NT2/D1 (cell line): ENCODE results near the gene CNN2.

ENCODE experiments used
- DNase-seq: peaks from one replicate; pipeline ENCODE4 v3.0.0-alpha.2; 2011; ENCODE audit warnings: low read depth, low spot score
- H3K27me3 ChIP-seq: 2 replicates; pipeline ENCODE4 v1.6.0; 2011; ENCODE audit warnings: mild to moderate bottlenecking; ENCODE audit not compliant: insufficient read length, insufficient read depth
- H3K36me3 ChIP-seq: 2 replicates; pipeline ENCODE4 v1.6.1; 2011; ENCODE audit warnings: mild to moderate bottlenecking, low read length, mixed read lengths; ENCODE audit not compliant: insufficient read depth, insufficient read length
- H3K4me1 ChIP-seq: 2 replicates; pipeline ENCODE4 v1.5.1; 2011; ENCODE audit not compliant: insufficient read depth, insufficient read length
- H3K4me3 ChIP-seq: 2 replicates; pipeline ENCODE4 v1.5.1; 2011; ENCODE audit warnings: low read depth; ENCODE audit not compliant: insufficient read length
- H3K9ac ChIP-seq: 2 replicates; pipeline ENCODE4 v1.6.0; 2011; ENCODE audit warnings: low read depth; ENCODE audit not compliant: insufficient read length
- H3K9me3 ChIP-seq: 2 replicates; pipeline ENCODE4 v1.5.1; 2011; ENCODE audit warnings: mild to moderate bottlenecking, low read length; ENCODE audit not compliant: insufficient read depth
- SUZ12 ChIP-seq: IDR thresholded peaks from 2 replicates; pipeline ENCODE4 v1.6.1; 2011; ENCODE audit not compliant: insufficient read length, insufficient read depth; ENCODE audit errors: extremely low read depth
- YY1 ChIP-seq: IDR thresholded peaks from 2 replicates; pipeline ENCODE4 v1.6.1; 2011; ENCODE audit not compliant: insufficient read length, insufficient read depth
- ZNF274 ChIP-seq: IDR thresholded peaks from 2 replicates; pipeline ENCODE4 v1.6.1; 2011; ENCODE audit warnings: mild to moderate bottlenecking, low read depth, low read length

The CNN2 gene

DNA sequence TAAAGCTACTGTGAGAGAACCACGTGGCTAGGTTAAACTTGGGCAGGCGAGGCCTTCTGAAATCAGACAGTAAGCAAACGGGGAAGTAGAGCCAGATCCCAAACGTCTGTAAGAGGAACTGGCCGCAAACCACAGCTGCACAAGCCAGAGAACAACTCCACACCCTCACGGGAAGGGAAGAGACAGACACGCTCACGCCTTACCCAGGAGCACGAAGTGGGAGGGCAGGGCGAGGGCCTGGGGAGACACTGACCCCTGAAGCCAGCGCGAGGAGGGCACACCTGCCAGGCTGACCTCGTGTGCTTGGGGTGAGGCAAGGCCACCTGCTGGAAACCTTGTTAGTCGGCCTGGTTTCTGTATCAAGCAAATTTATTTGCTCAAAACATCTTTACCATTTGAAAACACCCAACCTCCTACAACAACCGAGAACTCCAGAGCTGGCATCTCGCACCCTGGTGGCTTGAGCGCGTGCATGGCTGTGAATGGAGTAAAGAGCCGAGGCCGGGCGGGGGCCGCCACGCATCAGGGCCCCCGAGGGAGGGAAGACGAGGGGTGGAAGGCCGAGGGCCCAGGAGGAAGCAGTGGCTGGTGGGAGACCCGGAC is 61.5 kb downstream of the CNN2 start:
- peaks cover 14% of the 10 kb centered on the region for H3K4me1 ChIP-seq
- DNase-seq = no peak
- no peak overlapping the region for H3K9ac ChIP-seq
- peaks cover 88% of the 10 kb centered on the region for H3K36me3 ChIP-seq
- TF ChIP-seq SUZ12 = no peak
- no peak for TF ChIP-seq ZNF274
- no peak for TF ChIP-seq YY1
- no peak overlapping the region for H3K4me3 ChIP-seq
- H3K9me3 ChIP-seq = no peaks in the 10 kb centered on the region
- H3K27me3 ChIP-seq = no peaks in the 10 kb centered on the region

DNA sequence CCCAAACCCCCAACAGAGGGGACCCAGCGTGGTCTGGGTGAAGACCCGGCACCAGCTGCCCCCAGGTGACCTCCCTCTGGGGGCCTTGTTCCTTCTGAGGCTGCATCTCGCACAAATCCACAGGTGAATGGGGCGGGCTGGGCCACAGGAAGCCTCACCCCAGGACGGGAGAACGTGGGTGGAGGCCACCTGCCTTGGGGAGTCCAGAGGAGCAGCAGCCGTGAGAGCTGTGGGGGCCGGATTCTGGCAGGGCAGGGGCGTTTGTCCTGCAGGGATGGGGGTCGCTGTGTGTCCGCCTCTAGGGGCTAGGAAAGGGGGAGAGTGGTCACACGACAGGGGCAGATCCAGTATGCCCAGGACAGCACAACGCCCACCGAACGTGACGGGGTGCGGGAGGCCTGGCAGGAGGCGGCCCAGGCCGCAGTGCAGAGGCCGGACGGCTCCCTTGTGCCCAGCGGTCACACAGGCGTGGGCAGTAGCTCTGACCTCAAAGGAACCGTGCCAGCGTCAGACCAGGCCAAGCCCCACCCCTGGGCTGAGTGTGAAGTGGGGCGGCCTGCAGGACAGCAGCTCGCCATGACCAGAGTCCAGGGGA is 62.1 kb downstream of the CNN2 start:
- no peak for DNase-seq
- no peak overlapping the region for H3K4me3 ChIP-seq
- TF ChIP-seq SUZ12 (no peak), YY1 (no peak), ZNF274 (no peak)
- peaks cover 14% of the 10 kb centered on the region for H3K4me1 ChIP-seq
- peak overlapping the region; percentile 8 for H3K9ac ChIP-seq
- H3K9me3 ChIP-seq = no peaks in the 10 kb centered on the region
- no peaks in the 10 kb centered on the region for H3K27me3 ChIP-seq
- peaks cover 88% of the 10 kb centered on the region for H3K36me3 ChIP-seq
